AG09309 (cell line): ENCODE measurements around the gene SAMD1.

Source experiments
- DNase-seq: peaks from one replicate; pipeline ENCODE4 v3.0.0-alpha.2; 2010; ENCODE audit warnings: low read depth
- H3K4me3 ChIP-seq: 2 replicates; pipeline ENCODE4 v1.5.1; 2011; ENCODE audit warnings: mild to moderate bottlenecking, low read depth, low read length, moderate library complexity; ENCODE audit not compliant: control insufficient read depth
- CTCF ChIP-seq: IDR thresholded peaks from 2 replicates; pipeline ENCODE4 v1.5.1; 2011; ENCODE audit warnings: mild to moderate bottlenecking, low read depth, low read length, inconsistent platforms; ENCODE audit not compliant: insufficient read depth, control insufficient read depth; ENCODE audit errors: missing control alignments

Gene SAMD1

GRCh38 chr19:14114439-14114838 lies 23.9 kb upstream of the SAMD1 start:
- no peak for DNase-seq
- no peak for TF ChIP-seq CTCF
- no peak overlapping the region for H3K4me3 ChIP-seq

GRCh38 chr19:14113762-14114414 lies 23.3 kb upstream of the SAMD1 start:
- TF ChIP-seq CTCF = peak; percentile 26
- H3K4me3 ChIP-seq = no peak overlapping the region
- DNase-seq = no peak

GRCh38 chr19:14112809-14113385 lies 22.3 kb upstream of the SAMD1 start:
- no peak for TF ChIP-seq CTCF
- DNase-seq = no peak
- no peak overlapping the region for H3K4me3 ChIP-seq

GRCh38 chr19:14112051-14112808 lies 21.7 kb upstream of the SAMD1 start:
- DNase-seq = no peak
- no peak for TF ChIP-seq CTCF
- H3K4me3 ChIP-seq = no peak overlapping the region

- H3K4me3 ChIP-seq = no peak overlapping the region
Measured at GRCh38 chr19:14111486-14111885, 20.9 kb upstream of the SAMD1 start.

GRCh38 chr19:14110650-14111049 lies 20.1 kb upstream of the SAMD1 start:
- no peak for DNase-seq
- no peak overlapping the region for H3K4me3 ChIP-seq
- no peak for TF ChIP-seq CTCF

More at GRCh38 chr19:14111486-14111885, 20.9 kb upstream of the SAMD1 start:
- no peak for TF ChIP-seq CTCF
- DNase-seq = no peak
